Thyroid gland (tissue), 4 donors: Measurements from ENCODE around the gene MIP. TPM values are rescaled to one million over a fixed set of nuclear protein-coding genes. Genes with fewer than 3 reads are reported as not detected.

Experiments
- DNase-seq, 2 donors: peaks; one replicate each; pipeline ENCODE4 v3.0.0-alpha.2; 2019
- H3K27ac ChIP-seq, 3 donors: fragments of 200-600 bp; sonication (generic); 1 replicate in 2 of 3; 2 replicates in 1 of 3; pipeline ENCODE4 v1.5.1; 2016 to 2019; ENCODE audit warnings: mild to moderate bottlenecking in 1 of 3, moderate library complexity in 1 of 3
- H3K27me3 ChIP-seq: fragments of 200-600 bp; sonication (generic); one replicate; pipeline ENCODE4 v1.5.1; 2019
- H3K36me3 ChIP-seq, 2 donors: fragments of 200-600 bp; sonication (generic); one replicate each; pipeline ENCODE4 v1.5.1; 2016 to 2019
- H3K4me1 ChIP-seq, 2 donors: fragments of 200-600 bp; sonication (generic); one replicate each; pipeline ENCODE4 v1.5.1; 2017 to 2019
- H3K4me3 ChIP-seq, 3 donors: fragments of 200-600 bp; sonication (generic); replicated peaks in 1 of 3; 1 replicate in 2 of 3; 2 replicates in 1 of 3; pipeline ENCODE4 v1.5.1; 2016; ENCODE audit warnings: mild to moderate bottlenecking in 1 of 3
- H3K9me3 ChIP-seq: fragments of 200-600 bp; sonication (generic); one replicate; pipeline ENCODE4 v1.5.1; 2017
- POLR2A ChIP-seq, 2 donors: fragments of 450-650 bp; IDR thresholded peaks; one replicate each; pipeline ENCODE4 v1.6.1; 2017; ENCODE audit warnings: antibody characterized with exemption in 2 of 2, mild to moderate bottlenecking in 2 of 2, moderate library complexity in 1 of 2
- WGBS, 2 donors: methylation state at CpG; one replicate each; pipeline ENCODE4 v1.1.5; 2017; 5-methylcytosine and 5-hydroxymethylcytosine counted together
- intact Hi-C: fragments of 100-400 bp; cut with DNase I; formaldehyde crosslinking; loops from one replicate; pipeline ENCODE4 v1.15.1; 2023
- total RNA-seq, 4 donors: library from RNA; depleted of rRNA; stranded (reverse); fragments of >200 nt; gene quantifications; one replicate each; pipeline ENCODE4 v1.2.3, GENCODE V29; 2016
- TF ChIP-seq, protein P1 (sequence below), 6 experiments: fragments of 200-600 bp in 3 of 6; fragments of 450-650 bp in 3 of 6; sonication (generic) in 3 of 6; IDR thresholded peaks; one replicate each; pipeline ENCODE4 v1.5.1; 2016 to 2019; ENCODE audit warnings: antibody characterized with exemption in 6 of 6, mild to moderate bottlenecking in 2 of 6, inconsistent platforms in 1 of 6, moderate library complexity in 1 of 6

MIP gene
- total RNA-seq, 4 donors from 2014 or later: not detected

DNA sequence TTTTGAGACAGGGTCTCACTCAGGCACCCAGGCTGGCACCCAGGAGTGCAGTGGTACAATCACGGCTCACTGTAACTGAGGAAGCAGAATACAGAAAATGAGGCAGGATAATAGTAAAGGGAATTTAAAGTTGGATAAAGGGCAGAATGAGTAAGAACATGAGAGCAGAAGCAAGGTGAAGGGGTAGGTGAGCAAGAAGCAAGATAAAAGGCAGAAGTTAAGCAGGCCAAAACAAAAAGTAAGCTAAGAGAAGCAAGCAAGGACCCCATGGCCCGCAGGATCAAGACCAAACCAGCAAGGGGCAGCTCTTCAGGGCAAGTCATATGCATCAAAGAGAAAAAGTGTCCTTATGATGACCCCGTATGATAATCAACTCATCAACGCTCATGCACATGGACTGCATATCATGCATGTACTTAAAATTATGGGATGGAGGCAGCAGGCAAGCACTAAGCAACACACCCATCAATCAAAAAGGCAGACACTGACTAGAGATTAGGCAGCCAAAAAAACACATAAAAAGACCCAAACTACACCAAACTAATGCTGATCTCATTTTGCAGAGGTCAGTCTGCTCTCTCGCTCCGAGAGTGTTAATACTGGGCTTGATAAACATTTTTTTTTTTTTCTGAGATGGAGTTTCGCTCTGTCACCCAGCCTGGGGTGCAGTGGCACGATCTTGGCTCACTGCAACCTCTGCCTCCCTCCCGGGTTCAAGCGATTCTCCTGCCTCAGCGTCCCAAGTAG, 16.9 kb downstream of the MIP start:
- TF ChIP-seq, protein P1, sequence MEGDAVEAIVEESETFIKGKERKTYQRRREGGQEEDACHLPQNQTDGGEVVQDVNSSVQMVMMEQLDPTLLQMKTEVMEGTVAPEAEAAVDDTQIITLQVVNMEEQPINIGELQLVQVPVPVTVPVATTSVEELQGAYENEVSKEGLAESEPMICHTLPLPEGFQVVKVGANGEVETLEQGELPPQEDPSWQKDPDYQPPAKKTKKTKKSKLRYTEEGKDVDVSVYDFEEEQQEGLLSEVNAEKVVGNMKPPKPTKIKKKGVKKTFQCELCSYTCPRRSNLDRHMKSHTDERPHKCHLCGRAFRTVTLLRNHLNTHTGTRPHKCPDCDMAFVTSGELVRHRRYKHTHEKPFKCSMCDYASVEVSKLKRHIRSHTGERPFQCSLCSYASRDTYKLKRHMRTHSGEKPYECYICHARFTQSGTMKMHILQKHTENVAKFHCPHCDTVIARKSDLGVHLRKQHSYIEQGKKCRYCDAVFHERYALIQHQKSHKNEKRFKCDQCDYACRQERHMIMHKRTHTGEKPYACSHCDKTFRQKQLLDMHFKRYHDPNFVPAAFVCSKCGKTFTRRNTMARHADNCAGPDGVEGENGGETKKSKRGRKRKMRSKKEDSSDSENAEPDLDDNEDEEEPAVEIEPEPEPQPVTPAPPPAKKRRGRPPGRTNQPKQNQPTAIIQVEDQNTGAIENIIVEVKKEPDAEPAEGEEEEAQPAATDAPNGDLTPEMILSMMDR (IDR thresholded peaks at IDR 0.05): no peak
- TF ChIP-seq POLR2A (IDR thresholded peaks at IDR 0.05): no peak
- DNase-seq: no peak
- intact Hi-C loops: no loop called here
- Histone ChIP-seq H3K4me1 (no peaks in the 10 kb centered on the region), H3K27me3 (no peaks in the 10 kb centered on the region), H3K9me3 (no peaks in the 10 kb centered on the region), H3K4me3 (no peak overlapping the region), H3K36me3 (no peaks in the 10 kb centered on the region), H3K27ac (no peak overlapping the region)
- WGBS, 2 donors: 89 to 93% methylated on average over 11 of the region's 11 CpGs

DNA sequence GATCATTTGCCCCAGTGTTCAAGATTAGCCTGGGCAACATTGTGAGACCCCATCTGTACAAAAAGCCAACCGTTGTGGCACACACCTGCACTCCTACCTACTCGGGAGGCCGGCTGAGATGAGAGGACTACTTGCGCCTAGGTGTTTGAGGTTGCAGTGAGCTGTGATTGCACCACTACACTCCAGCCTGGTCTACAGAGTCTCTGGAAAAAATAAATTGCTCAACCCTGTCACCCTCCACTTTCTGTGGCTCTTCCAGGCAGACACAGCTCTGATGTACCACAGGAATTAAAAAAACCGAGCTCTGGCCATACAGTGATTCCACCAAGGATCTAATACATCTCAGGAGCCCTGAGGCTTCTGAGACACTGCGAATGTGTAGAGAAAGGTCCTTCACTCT, 19.6 kb downstream of the MIP start:
- no peaks in the 10 kb centered on the region for H3K36me3 ChIP-seq
- intact Hi-C loops: no loop called here
- no peak for DNase-seq
- H3K9me3 ChIP-seq: no peaks in the 10 kb centered on the region
- H3K4me1 ChIP-seq: no peaks in the 10 kb centered on the region
- 91 to 100% methylated on average over 6 of the region's 6 CpGs for WGBS, 2 donors
- no peak overlapping the region for H3K4me3 ChIP-seq
- H3K27ac ChIP-seq: no peak overlapping the region
- TF ChIP-seq POLR2A (IDR thresholded peaks at IDR 0.05): no peak
- TF ChIP-seq, protein P1 (IDR thresholded peaks at IDR 0.05): no peak
- no peaks in the 10 kb centered on the region for H3K27me3 ChIP-seq

- intact Hi-C loops: no loop called here
- Histone ChIP-seq H3K27ac (no peak overlapping the region), H3K9me3 (no peaks in the 10 kb centered on the region), H3K27me3 (no peaks in the 10 kb centered on the region), H3K4me1 (no peaks in the 10 kb centered on the region), H3K36me3 (no peaks in the 10 kb centered on the region), H3K4me3 (no peak overlapping the region)
- TF ChIP-seq, protein P1 (IDR thresholded peaks at IDR 0.05): no peak
- TF ChIP-seq POLR2A (IDR thresholded peaks at IDR 0.05): no peak
- 96 to 98% methylated on average over 3 of the region's 3 CpGs for WGBS, 2 donors
- DNase-seq: no peak
Observed at GRCh38 chr12:56431850-56432249, 22.6 kb downstream of the MIP start.

GRCh38 chr12:56431288-56431687, 23.2 kb downstream of the MIP start:
- no peaks in the 10 kb centered on the region for H3K27me3 ChIP-seq
- intact Hi-C loops: no loop called here
- DNase-seq: no peak
- H3K4me1 ChIP-seq: no peaks in the 10 kb centered on the region
- no peak overlapping the region for H3K27ac ChIP-seq
- TF ChIP-seq, protein P1 (IDR thresholded peaks at IDR 0.05): no peak
- TF ChIP-seq POLR2A (IDR thresholded peaks at IDR 0.05): no peak
- 96 to 98% methylated on average over 11 of the region's 11 CpGs for WGBS, 2 donors
- no peaks in the 10 kb centered on the region for H3K36me3 ChIP-seq
- no peak overlapping the region for H3K4me3 ChIP-seq
- no peaks in the 10 kb centered on the region for H3K9me3 ChIP-seq

DNA sequence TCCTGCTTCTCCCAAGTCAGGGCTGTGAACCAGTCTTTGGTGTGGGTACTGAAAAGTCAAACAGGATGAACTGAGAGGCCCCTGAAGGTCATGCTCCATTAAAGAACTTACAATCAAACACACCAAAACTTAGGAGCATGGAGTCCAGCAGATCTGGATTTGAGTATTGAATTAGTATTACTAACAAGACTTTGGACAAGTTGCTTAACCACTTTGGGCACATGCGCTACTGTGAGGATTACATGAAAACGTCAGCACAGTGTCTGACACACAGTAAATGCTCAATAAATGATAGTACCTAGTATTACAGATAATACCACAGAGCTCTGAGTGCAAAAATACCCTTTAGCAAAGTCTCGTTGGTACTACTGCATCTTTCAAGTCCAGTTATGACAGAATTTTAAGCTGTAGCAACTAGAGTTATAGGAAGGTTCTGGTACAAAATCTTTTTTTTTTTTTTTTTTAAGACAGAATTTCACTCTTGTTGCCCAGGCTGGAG, 28.5 kb downstream of the MIP start:
- intact Hi-C loops: no loop called here
- WGBS, 2 donors: 63 to 65% methylated on average over 3 of the region's 3 CpGs
- Histone ChIP-seq H3K27ac (no peak overlapping the region), H3K36me3 (no peaks in the 10 kb centered on the region), H3K9me3 (no peaks in the 10 kb centered on the region), H3K27me3 (no peaks in the 10 kb centered on the region), H3K4me1 (no peaks in the 10 kb centered on the region), H3K4me3 (no peak overlapping the region)
- TF ChIP-seq, protein P1 (IDR thresholded peaks at IDR 0.05): no peak
- no peak for TF ChIP-seq POLR2A (IDR thresholded peaks at IDR 0.05)
- no peak for DNase-seq
